Measurements from ENCODE around the gene RTL10. TPM values are rescaled to one million over a fixed set of nuclear protein-coding genes. Genes with fewer than 3 reads are reported as not detected.

Gene RTL10
- total RNA-seq, 2 donors from 2014 or later: 6.8 to 7.7 TPM

- ATAC-seq (no peak), DNase-seq (no peak)
- intact Hi-C loops (cut with DNase I): no loop called here
These were observed 15.0 kb upstream of the RTL10 start for GRCh38 chr22:19869497-19870152.

DNA sequence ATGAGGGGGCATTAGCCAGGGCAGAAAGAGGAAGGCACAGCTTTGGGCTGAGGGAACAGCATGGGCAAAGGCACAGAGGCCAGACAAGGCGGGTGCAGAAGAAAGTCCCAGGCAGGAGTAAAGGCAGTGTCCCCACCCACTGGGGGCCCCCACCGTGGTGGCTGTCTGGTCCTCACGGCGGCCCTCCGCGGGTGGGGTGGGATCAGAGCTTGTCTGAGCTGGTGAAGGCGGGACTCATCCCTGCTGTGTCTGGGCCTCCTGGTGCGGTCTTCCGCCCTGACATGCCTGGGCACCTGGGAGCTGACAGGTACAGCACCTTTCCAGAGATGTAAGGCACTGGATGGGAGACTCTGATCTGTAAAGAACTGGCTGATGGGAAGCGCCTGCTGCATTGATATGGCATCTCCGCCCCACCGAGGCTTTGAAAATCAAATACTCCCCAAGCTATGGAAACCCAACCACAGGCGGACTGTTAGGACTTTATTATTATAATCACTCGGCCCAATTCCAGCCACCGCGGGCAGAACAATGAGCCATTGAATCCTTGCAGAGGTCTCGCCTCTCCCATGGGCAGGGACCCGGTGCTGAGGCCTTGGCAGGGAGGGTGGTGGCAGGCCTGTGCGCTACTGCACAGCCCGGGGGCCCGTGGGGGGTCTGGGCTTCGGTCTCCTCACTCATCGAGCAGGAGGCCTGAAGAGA is 14.2 kb upstream of the RTL10 start:
- peak; percentile 17 for DNase-seq
- no peak for ATAC-seq
- intact Hi-C loops (cut with DNase I): no loop called here

DNA sequence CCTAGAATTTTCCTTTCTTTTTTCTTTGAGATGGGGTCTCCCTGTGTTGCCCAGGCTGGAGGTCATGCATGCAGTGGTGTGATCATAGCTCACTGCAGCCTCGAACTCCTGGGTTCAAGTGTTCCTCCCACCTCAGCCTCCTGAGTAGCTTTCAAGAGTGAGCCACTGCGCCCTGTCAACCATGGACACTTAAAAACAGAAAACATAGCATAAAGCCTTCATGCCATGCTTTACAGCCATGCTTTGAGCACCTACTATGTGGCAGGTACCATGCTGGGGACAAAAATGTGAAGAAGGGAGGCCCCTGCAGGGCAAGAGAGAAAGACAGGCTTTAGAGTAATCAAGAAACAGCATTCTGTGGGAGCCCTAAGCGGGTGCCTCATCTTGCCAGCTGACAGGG is 13.7 kb upstream of the RTL10 start:
- ATAC-seq (no peak), DNase-seq (peak; percentile 1)
- intact Hi-C loops (cut with DNase I): no loop called here

GRCh38 chr22:19867617-19868016 is 12.9 kb upstream of the RTL10 start:
- DNase-seq (peak; percentile 1), ATAC-seq (no peak)
- intact Hi-C loops (cut with DNase I): no loop called here

GRCh38 chr22:19866665-19867009 is 12.0 kb upstream of the RTL10 start:
- DNase-seq (no peak), ATAC-seq (no peak)
- intact Hi-C loops (cut with DNase I): no loop called here

DNA sequence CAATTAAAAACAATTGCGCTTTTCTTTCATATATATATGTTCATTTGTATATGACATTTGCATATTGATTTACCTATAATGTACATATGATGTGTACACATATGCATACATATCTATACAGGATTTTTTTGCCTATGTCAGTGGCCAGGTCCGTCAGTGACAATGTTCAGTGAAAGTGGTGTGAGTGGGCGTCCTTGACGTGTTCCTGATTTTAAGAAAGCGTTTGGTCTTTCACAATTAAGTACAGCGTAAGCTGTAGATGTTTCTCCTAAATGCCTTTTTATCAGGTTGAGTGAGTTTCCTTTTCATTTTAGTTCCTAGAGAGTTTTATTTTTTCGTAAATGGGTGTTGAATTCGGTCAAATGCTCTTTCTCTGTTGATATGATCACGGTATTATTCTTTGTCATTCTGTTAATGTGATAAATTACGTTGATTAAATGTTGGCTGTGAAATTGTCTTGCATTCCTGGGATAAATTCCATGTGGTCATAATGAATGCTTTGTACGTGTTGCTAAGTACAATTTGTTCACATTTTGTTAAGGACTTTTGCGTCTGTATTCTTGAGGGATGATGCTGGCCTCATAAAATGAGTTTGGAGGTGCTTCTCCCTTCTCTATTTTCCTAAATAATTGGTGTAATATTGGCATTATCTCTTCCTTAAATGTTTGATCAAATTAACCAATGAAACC is 10.6 kb upstream of the RTL10 start:
- ATAC-seq: no peak
- DNase-seq: no peak
- intact Hi-C loops (cut with DNase I): no loop called here

GRCh38 chr22:19864538-19865106 is 9.9 kb upstream of the RTL10 start:
- DNase-seq: no peak
- intact Hi-C loops (cut with DNase I): no loop called here
- no peak for ATAC-seq

DNA sequence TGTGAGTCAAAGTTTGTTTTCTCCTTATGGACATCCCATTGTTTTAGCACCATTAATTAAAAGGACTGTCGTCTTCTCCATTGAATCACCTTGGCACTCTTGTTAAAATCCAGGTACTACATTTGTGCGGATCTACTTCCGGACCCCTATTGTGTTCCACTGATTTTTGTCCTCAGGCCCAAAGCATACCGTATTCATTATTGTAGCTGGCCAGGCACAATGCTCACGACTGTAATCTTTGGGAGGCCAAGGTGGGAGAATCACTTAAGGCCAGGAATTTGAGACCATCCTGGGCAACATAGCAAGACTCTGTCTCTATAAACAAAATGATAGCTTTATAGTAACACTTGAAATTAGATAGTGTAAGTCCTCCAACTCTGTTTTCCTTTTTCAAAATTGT is 8.9 kb upstream of the RTL10 start:
- intact Hi-C loops (cut with DNase I): no loop called here
- DNase-seq (no peak), ATAC-seq (no peak)

DNA sequence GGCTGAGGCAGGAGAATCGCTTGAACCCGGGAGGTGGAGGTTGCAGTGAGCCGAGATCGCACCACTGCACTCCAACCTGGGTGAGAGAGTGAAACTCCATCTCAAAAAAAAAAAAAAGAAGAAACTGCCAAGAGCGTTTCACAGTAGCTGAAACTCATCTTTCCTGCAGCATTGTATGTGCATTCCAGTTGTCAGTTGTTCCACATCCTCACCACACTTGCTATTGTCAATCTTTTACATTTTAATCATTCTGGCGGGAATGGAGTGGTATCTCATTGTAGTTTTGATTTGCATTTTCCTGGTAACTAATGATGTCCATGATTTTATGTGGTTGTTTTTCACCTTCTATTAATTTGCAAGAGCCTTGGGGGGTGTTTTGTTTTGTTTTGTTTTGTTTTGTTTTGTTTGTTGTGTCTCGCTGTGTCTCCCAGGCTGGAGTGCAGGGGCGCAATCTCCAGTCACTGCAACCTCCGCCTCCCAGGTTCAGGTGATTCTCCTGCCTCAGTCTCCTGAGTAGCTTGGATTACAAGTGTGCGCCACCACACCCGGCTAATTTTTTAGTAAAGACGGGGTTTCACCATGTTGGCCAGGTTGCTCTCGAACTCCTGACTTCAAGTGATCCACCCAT is 8.1 kb upstream of the RTL10 start:
- intact Hi-C loops (cut with DNase I): no loop called here
- ATAC-seq (no peak), DNase-seq (no peak)

DNA sequence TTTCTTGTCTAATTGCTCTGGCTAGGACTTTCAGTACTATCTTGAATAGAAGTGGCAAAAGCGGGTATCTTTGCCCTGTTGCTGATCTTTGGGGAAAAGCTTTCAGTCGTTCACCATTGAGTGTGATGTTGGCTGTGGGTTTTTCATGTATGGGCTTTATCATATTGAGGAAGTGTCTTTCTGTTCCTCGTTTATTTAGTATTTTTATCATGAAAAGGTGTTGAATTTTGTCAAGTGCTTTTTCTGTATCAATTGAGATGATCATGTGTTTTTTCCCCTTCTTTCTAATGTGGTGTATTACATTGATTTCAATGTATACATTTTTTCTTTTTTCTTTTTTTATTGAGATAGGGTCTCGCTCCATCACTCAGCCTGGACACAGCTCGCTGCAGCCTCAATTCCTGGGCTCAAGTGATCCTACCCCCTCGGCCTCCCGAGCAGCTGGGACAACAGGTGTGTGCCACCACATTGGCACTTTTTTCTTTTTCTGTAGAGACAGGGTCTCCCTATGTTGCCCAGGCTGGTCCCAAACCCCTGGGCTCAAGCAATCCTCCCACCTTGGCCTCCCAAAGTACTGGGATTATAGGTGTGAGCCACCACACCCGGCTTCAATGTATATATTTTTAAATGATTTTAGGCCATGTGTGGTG is 5.3 kb upstream of the RTL10 start:
- no peak for DNase-seq
- ATAC-seq: no peak
- intact Hi-C loops (cut with DNase I): no loop called here

DNA sequence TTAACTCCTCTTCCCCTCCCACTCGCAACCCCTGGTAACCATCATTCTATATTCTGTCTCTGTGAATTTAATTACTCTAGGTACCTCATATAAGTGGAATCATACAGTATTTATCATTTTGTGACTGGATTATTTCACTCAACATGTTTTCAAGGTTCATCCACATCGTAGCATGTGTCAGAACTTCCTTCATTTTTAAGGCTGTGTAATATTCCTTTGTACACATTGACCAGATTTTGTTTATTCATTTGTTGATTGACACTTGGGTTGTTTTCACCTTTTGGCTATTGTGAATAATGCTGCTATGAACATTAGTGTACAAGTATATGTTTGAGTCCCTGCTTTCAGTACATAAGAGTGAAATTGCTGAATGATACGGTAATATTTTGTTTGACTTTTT is 2.7 kb upstream of the RTL10 start:
- ATAC-seq: no peak
- no peak for DNase-seq
- intact Hi-C loops (cut with DNase I): no loop called here

- peak; percentile 77 for DNase-seq
- peak; percentile 13 to 43 for ATAC-seq
- intact Hi-C loops (cut with DNase I): no loop called here
These were observed 1.1 kb upstream of the RTL10 start for GRCh38 chr22:19855504-19856409.

GRCh38 chr22:19853879-19854777 is 546 bp downstream of the RTL10 start:
- peak; percentile 1 to 14 for ATAC-seq
- intact Hi-C loops (cut with DNase I): no loop called here
- no peak for DNase-seq

DNA sequence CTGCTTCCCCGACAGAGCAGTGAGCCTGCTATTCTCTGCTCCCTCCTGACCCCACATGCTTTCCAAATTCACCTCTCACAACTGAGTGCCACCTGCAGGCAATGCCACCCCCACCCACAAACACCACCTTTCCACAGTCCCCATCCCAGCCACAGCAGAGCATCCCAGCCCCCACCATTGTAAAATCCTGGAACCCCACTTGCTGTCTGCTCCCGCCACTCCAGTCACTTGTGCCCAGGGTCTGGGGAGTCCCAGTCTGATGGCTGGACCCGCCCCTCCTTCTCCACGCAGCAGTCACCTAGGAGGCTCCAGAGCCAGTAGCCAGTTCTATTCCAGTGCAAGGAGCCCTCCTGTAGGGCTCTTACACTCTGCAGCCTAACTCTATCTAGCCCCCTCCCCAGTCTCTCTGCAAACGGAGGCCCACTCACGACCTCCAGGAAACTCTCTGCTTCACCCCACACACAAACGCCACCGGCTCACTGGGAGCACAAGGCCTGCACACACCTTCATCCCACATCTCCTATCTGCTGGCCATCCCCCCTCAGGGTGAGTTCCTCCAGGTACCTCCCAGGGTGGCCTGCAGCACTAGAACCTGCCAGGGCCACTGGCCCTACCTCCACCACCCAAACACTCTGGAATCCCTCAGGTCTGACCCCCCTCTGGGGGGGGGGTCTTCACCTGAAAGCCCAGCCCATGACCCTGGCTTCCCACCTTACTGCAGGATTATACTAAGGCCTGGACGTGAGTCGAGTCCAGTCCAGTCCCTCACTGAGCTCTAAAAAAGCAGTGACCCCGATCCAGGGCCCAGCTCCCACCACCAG is 1.4 kb downstream of the RTL10 start:
- ATAC-seq: no peak
- intact Hi-C loops (cut with DNase I): no loop called here
- DNase-seq: no peak

DNA sequence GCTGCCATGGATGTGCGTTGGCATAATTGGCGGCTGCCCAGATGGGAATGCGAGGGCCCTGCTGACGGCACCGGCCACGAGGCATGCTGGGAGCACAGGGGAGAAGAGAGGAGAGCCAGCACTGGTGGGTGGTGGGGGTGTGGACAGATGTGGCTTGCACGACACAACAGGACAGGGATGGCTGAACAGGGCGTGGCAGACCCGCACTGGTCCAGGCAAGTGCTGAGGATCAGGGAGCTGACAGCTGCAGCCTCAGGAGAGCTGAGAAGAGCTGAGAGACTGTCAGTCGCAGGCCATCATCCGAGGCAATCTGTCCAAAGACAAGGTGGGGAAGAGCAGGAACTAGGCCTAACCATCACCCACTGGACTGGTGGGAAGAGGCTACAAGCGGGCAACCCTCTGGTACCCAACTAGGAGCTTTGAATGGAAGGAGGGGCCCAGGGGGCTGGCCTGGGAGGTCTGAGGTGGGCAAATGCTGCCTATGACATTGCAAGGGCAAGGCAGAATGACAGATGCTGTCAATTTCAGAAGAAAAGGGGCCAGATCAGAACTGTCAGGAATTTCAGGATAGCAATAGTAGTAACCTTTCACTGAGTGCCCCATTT is 2.4 kb downstream of the RTL10 start:
- DNase-seq (no peak), ATAC-seq (no peak)
- intact Hi-C loops (cut with DNase I): no loop called here

Data from left cardiac atrium (tissue), 4 donors.